ENCODE measurements around the gene FUT4.

GRCh38 chr11:94501522-94501921 lies 42.2 kb upstream of the FUT4 start:
- TF ChIP-seq EZH2 (IDR thresholded peaks at IDR 0.05; ENCODE audit: insufficient read depth, poor library complexity, severe bottlenecking) = no peak
- no peak for TF ChIP-seq EZH2phosphoT487 (IDR thresholded peaks at IDR 0.05; ENCODE audit: insufficient read depth, low read depth)
